Panc1 (cell line): ENCODE results near the gene TMEM130. TPM values are rescaled to one million over a fixed set of nuclear protein-coding genes. Genes with fewer than 3 reads are reported as not detected.

ENCODE experiments used
- ATAC-seq: fragments of 200-7000 bp; cut with Tn5 transposase; 2 replicates; pipeline ENCODE4 v1.9.1; 2020; ENCODE audit warnings: mild to moderate bottlenecking, moderate library complexity
- BruUV-seq: library from RNA; stranded (reverse); fragments of 400-500 nt; replicated peaks from 2 replicates; lab custom pipeline; 2021; lab: Mats Ljungman, UMichigan
- CTCF ChIA-PET: fragments of 300-600 bp; sonication (Branson Sonifier 250); formaldehyde crosslinking; loops from one replicate; lab custom pipeline; 2022; ENCODE audit warnings: antibody characterized with exemption; lab: Charles Lee
- POLR2A ChIA-PET: fragments of 300-600 bp; sonication (Branson Sonifier 250); formaldehyde crosslinking; loops from one replicate; lab custom pipeline; 2022; ENCODE audit warnings: antibody characterized with exemption; lab: Charles Lee
- DNase-seq: peaks from one replicate; pipeline ENCODE4 v3.0.0-alpha.2; 2010; ENCODE audit warnings: low read depth, low spot score
- H3K27ac ChIP-seq: 2 replicates; pipeline ENCODE4 v1.5.1; 2011; ENCODE audit warnings: mild to moderate bottlenecking, low read length, inconsistent platforms
- H3K27me3 ChIP-seq: fragments of 200-500 bp; sonication (Bioruptor generic); 2 replicates; pipeline ENCODE4 v1.6.0; 2014; ENCODE audit warnings: low read length, inconsistent platforms; ENCODE audit not compliant: control insufficient read depth, insufficient read depth
- H3K36me3 ChIP-seq: fragments of 200-500 bp; sonication (Bioruptor generic); 2 replicates; pipeline ENCODE4 v1.5.1; 2014; ENCODE audit warnings: inconsistent platforms, mild to moderate bottlenecking, low read length, moderate library complexity; ENCODE audit not compliant: control insufficient read depth, insufficient read depth
- H3K4me1 ChIP-seq: 2 replicates; pipeline ENCODE4 v1.5.1; 2011; ENCODE audit warnings: inconsistent platforms, mild to moderate bottlenecking, low read length, moderate library complexity; ENCODE audit not compliant: control insufficient read depth, insufficient read depth
- H3K4me3 ChIP-seq, 2 experiments: 2 replicates each; pipeline ENCODE4 v1.5.1; 2011 to 2012; ENCODE audit warnings: low read depth in 2 of 2, low read length in 2 of 2, mild to moderate bottlenecking in 2 of 2, inconsistent platforms in 1 of 2, moderate library complexity in 1 of 2
- H3K9me3 ChIP-seq: fragments of 200-500 bp; sonication (Bioruptor generic); 2 replicates; pipeline ENCODE4 v1.5.1; 2014; ENCODE audit warnings: low read depth, mild to moderate bottlenecking, inconsistent platforms, low read length, moderate library complexity; ENCODE audit not compliant: control insufficient read depth, insufficient read depth
- POLR2AphosphoS5 ChIP-seq: IDR thresholded peaks from 2 replicates; pipeline ENCODE4 v1.6.1; 2012; ENCODE audit warnings: mild to moderate bottlenecking, low read depth, low read length, moderate library complexity
- SIN3A ChIP-seq: IDR thresholded peaks from 2 replicates; pipeline ENCODE4 v1.6.1; 2012; ENCODE audit warnings: low read depth, mild to moderate bottlenecking, low read length, moderate library complexity, borderline replicate concordance; ENCODE audit not compliant: insufficient read depth
- TCF7L2 ChIP-seq: IDR thresholded peaks from 2 replicates; pipeline ENCODE4 v1.6.1; 2011; ENCODE audit warnings: mild to moderate bottlenecking, low read depth, low read length, inconsistent platforms
- in situ Hi-C: cut with HindIII; loops from 2 replicates; pipeline ENCODE4 v1.10.0; 2016; ENCODE audit warnings: low sequenced_read_pairs, low pct_unique_long_range_greater_than_20kb
- intact Hi-C: fragments of 100-400 bp; cut with micrococcal nuclease; formaldehyde crosslinking; loops from one replicate; pipeline ENCODE4 v1.10.0; 2022; ENCODE audit not compliant: unreplicated experiment
- total RNA-seq: library from RNA; stranded (reverse); gene quantifications from one replicate; pipeline ENCODE4 v1.2.1, GENCODE V29; 2021; ENCODE audit not compliant: unreplicated experiment
- TF ChIP-seq, protein P1 (sequence below): fragments of 450-650 bp; IDR thresholded peaks from 2 replicates; pipeline ENCODE4 v1.5.1; 2017; ENCODE audit warnings: mild to moderate bottlenecking
- TF ChIP-seq, protein P2 (sequence below), 2 experiments: IDR thresholded peaks; 2 replicates each; pipeline ENCODE4 v1.6.1; 2011 to 2012; ENCODE audit warnings: low read depth in 2 of 2, control low read depth in 1 of 2, low read length in 1 of 2, mild to moderate bottlenecking in 1 of 2, moderate library complexity in 1 of 2; ENCODE audit not compliant: insufficient read depth in 1 of 2

TMEM130 gene
- total RNA-seq, 1 experiment from 2014 or later: 0.41 TPM

DNA sequence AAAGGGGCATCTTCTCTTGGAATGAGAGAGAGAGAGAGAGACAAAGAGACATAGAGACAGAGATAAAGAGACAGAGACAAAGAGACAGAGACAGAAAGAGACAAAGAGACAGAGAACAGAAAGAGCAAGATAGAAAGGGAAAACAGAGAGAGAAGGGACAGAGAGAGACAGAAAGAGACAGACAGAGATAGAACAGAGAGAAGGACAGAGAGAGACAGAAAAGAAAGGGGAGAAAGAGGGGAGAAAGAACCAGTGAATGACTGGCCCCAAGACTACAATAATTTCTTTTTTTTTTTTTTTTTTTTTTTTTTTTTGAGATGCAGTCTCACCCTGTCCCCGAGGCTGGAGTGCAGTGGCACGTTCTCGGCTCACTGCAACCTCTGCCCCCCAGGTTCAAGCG lies 7.6 kb downstream of the TMEM130 start:
- no peak for DNase-seq
- TF ChIP-seq SIN3A (no peak), TCF7L2 (no peak), POLR2AphosphoS5 (no peak)
- TF ChIP-seq, protein P1, sequence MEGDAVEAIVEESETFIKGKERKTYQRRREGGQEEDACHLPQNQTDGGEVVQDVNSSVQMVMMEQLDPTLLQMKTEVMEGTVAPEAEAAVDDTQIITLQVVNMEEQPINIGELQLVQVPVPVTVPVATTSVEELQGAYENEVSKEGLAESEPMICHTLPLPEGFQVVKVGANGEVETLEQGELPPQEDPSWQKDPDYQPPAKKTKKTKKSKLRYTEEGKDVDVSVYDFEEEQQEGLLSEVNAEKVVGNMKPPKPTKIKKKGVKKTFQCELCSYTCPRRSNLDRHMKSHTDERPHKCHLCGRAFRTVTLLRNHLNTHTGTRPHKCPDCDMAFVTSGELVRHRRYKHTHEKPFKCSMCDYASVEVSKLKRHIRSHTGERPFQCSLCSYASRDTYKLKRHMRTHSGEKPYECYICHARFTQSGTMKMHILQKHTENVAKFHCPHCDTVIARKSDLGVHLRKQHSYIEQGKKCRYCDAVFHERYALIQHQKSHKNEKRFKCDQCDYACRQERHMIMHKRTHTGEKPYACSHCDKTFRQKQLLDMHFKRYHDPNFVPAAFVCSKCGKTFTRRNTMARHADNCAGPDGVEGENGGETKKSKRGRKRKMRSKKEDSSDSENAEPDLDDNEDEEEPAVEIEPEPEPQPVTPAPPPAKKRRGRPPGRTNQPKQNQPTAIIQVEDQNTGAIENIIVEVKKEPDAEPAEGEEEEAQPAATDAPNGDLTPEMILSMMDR: no peak
- TF ChIP-seq, protein P2, sequence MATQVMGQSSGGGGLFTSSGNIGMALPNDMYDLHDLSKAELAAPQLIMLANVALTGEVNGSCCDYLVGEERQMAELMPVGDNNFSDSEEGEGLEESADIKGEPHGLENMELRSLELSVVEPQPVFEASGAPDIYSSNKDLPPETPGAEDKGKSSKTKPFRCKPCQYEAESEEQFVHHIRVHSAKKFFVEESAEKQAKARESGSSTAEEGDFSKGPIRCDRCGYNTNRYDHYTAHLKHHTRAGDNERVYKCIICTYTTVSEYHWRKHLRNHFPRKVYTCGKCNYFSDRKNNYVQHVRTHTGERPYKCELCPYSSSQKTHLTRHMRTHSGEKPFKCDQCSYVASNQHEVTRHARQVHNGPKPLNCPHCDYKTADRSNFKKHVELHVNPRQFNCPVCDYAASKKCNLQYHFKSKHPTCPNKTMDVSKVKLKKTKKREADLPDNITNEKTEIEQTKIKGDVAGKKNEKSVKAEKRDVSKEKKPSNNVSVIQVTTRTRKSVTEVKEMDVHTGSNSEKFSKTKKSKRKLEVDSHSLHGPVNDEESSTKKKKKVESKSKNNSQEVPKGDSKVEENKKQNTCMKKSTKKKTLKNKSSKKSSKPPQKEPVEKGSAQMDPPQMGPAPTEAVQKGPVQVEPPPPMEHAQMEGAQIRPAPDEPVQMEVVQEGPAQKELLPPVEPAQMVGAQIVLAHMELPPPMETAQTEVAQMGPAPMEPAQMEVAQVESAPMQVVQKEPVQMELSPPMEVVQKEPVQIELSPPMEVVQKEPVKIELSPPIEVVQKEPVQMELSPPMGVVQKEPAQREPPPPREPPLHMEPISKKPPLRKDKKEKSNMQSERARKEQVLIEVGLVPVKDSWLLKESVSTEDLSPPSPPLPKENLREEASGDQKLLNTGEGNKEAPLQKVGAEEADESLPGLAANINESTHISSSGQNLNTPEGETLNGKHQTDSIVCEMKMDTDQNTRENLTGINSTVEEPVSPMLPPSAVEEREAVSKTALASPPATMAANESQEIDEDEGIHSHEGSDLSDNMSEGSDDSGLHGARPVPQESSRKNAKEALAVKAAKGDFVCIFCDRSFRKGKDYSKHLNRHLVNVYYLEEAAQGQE (IDR thresholded peaks at IDR 0.05; ENCODE audit: insufficient read depth in 1 of 2, low read depth in 2 of 2, low read length in 1 of 2): no peak
- Histone ChIP-seq H3K4me1 (no peaks in the 10 kb centered on the region), H3K4me3 (no peak overlapping the region), H3K27me3 (no peaks in the 10 kb centered on the region), H3K9me3 (no peaks in the 10 kb centered on the region), H3K36me3 (no peaks in the 10 kb centered on the region), H3K27ac (no peak overlapping the region)
- in situ Hi-C loops (no loop called here), intact Hi-C loops (no loop called here)
- CTCF ChIA-PET: no interaction called here
- no TSS peak for BruUV-seq
- POLR2A ChIA-PET: no interaction called here
- ATAC-seq: no peak

DNA sequence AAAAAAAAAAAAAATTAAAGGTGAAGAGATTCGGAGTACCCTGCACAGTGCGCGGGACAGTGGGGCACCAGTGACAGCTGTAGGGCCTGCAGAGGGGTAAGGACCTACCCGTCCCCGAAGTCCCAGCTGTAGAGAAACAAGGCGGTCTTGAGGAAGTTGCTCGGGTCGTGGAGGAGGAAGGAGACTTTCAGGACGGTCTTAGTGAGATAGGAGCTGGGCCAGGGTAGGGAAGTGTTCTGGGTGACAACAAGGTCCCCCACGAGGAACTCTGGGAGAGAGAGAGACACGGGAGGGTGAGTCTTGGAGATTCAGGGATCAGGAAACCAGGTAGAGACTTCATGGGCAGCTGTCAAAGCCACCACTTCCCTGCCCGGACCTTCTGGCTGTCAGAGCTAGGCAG lies 9.7 kb downstream of the TMEM130 start:
- intact Hi-C loops (no loop called here), in situ Hi-C loops (no loop called here)
- Histone ChIP-seq H3K27me3 (no peaks in the 10 kb centered on the region), H3K27ac (no peak overlapping the region), H3K9me3 (no peaks in the 10 kb centered on the region), H3K4me1 (no peaks in the 10 kb centered on the region), H3K4me3 (no peak overlapping the region), H3K36me3 (no peaks in the 10 kb centered on the region)
- CTCF ChIA-PET: no interaction called here
- ATAC-seq (no peak), DNase-seq (no peak)
- BruUV-seq: no TSS peak
- POLR2A ChIA-PET: no interaction called here
- no peak for TF ChIP-seq TCF7L2
- TF ChIP-seq, protein P2 (IDR thresholded peaks at IDR 0.05; ENCODE audit: insufficient read depth in 1 of 2, low read depth in 2 of 2, low read length in 1 of 2): no peak
- no peak for TF ChIP-seq POLR2AphosphoS5
- TF ChIP-seq, protein P1: no peak
- no peak for TF ChIP-seq SIN3A
